CD4-positive, alpha-beta T cell treated with Interleukin-15 for 4 hours (primary cell): Measurements from ENCODE around the gene RDH16.

Experiments
- DNase-seq: peaks from one replicate; pipeline ENCODE4 v3.0.0-alpha.2; 2020; ENCODE audit warnings: low spot score

The RDH16 gene

DNA sequence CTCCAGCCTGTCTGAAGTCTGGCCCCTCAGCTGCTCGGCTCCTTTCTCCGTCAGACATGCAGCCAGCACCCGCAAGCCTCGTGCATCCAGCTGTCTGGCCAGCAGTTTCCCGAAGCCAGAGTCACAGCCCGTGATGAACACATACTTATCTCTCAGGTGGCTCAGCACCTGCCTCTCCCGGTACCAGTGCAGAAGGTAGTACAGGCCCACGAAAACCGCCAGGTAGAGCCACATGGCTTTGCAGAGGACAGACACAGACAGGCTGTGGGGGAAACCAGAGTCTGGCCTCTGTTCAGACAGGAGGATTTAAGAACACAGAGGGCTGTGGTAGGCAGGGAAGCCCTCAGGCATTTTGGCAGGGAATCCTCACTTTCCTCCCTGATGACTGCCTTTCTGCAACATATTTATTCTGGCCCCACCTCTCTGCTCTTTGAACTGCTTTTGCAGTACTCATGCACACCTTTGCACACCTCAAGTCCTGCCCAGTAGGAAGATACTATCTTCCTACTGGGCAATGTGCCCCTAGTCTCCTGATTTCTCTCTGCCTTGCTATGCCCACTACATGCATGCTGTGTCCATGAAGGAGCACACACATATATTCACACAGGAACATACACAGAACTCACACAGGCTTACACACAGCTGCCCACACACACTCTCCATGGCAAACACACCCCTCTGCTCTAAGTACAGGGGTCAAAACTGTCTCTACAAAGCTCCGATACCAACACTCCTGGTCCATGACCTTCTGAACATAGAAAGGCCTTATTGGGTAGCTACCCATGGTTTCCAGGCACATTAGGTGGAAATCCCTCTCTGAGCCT is at the start of gene RDH16:
RDH16 (minus strand) TSS at position 380 of the 824 bp plus-strand sequence; CDS start at position 234, 146 bp downstream.
- no peak for DNase-seq

GRCh38 chr12:57006809-57007475 is 49.5 kb upstream of the RDH16 start:
- peak; percentile 12 for DNase-seq

DNA sequence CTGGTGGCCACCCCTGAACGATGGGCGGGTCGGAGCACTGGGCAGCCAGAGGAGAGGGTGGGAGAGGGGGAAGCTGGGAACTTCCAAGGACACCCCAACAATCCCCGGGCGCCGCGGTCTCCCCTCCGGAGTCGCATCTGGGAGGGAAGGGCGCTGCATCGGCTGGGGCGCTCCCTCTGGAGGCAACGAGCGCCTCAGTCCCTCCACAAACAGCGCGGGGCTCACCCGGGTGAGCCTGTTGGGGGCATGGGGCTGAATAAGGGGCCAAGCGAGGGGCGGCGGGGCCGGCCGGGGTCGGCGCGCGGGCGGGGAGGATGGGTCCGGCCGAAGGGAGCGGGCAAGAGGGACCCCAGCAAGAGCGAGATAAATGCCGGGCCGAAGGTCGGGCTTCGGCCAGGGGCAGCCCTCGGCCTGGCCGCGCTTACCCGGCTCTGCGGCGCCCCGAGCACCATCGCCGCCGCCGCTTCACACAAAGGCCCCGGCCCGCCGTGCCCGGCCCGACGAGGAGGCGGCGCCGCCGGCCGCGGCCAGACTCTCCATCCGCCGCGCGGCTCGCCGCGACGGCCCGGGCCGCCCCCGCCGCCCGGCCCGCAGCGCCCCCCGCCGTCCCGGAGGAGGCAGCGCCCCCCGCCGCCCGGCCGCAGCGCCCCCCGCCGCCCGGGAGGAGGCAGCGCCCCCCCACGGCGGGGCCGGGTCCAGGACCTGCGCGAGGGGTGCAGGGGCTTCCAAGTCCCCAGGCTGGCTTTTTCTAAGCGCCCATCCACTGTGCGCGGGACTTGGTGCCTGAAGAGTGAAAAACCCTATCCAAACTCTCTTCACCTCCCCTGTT is 48.8 kb upstream of the RDH16 start, which contains the start of gene ZBTB39:
ZBTB39 (minus strand) TSS at position 567 of the 829 bp plus-strand sequence. CDS start 1,629 bp downstream, outside the sequence.
- peak; percentile 64 for DNase-seq

DNA sequence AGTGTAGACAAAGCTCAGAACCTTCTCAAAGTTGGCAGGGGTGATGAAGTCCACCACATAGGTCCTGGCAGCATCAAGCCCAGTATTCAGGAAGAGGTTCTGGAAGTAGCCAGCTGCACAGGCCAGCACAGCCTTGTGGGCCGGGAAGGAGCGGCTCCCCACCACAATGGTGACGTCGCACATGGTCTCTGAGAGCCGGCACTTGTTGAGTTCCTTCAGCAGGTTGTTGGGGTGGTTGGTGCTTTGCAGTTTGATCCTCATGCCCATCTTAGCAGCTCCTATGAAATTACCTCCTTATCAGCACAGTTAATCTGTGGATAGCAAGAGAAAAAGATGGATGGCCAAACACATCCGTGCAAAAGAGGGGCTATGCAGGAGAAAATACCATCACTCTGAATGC is 47.2 kb upstream of the RDH16 start:
- no peak for DNase-seq

- DNase-seq = no peak
Measured at GRCh38 chr12:57003395-57003794, 46.0 kb upstream of the RDH16 start.

DNA sequence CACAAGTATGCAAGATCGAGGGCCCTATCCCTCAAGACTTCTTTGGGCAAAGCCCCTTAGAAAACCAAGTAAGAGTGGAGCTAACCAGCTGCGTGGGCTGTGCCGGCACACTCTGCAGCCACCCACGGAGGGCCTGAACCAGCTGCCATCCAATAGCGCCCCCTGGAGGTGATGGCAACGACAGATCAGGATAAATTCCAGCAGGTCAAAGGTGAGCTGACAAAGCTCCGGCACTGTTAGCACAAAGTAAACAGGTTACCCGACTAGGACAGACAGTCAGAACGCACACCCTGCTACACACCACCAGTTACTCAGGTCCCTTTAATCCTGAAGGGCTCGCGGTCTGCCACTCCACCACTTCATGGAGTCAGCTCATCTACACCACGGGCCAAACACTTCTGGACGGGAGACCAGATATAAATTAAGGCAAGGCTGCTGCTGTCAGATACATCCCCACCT is 44.1 kb upstream of the RDH16 start:
- peak; percentile 73 for DNase-seq

DNA sequence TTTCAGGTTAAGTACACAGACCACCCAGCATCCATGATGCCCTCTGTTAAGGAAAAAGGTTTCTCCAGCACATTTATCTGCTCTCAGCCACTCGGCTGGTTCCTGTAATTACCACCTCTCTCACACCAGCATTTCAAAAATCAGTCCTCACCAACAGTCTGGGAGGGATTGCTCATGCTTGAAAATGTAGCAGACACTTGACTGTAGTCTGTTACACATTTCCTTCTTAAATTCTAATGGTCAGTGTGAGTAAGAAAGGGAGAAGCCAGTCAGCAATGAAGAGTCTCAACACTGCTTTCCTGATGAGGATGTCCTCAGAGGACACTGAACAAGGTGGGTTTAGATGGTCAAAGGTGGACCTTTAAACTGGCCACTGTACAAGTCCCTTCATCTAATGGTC is 43.0 kb upstream of the RDH16 start:
- no peak for DNase-seq

- DNase-seq = no peak
Measured at GRCh38 chr12:56999456-56999855, 42.0 kb upstream of the RDH16 start.

GRCh38 chr12:56998981-56999380 is 41.6 kb upstream of the RDH16 start:
- DNase-seq = no peak

DNA sequence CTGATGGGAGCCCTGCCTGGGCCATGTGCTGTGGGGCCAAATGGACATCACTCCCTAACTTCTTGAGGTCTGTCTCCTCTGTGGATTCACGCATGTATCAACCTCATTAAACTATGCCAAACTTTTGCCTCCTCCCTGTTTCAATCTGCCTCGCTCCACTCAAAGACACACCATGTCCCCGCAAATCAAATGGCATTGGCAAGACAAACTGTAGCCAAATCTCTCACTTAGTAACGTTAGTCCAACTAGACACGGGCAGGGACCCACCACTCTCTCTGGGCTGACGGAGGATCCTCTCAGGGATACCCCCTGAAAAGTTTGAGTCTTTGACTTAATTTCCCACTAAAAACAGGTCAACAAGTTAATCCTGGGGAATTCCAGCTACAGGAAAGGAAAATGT is 40.9 kb upstream of the RDH16 start:
- no peak for DNase-seq

GRCh38 chr12:56996793-56997545 is 39.6 kb upstream of the RDH16 start:
- DNase-seq = no peak

DNA sequence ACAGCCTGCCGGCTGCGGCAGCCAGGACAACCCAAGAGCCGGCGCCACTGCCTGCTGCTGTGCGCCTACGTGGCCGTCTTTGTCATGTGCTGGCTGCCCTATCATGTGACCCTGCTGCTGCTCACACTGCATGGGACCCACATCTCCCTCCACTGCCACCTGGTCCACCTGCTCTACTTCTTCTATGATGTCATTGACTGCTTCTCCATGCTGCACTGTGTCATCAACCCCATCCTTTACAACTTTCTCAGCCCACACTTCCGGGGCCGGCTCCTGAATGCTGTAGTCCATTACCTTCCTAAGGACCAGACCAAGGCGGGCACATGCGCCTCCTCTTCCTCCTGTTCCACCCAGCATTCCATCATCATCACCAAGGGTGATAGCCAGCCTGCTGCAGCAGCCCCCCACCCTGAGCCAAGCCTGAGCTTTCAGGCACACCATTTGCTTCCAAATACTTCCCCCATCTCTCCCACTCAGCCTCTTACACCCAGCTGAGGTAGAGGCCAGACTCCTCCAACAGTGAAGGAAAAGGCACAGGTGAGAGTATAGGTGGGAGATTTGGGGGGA is 38.6 kb upstream of the RDH16 start:
- no peak for DNase-seq

- no peak for DNase-seq
Measured at GRCh38 chr12:56995201-56995929, 38.0 kb upstream of the RDH16 start.

DNA sequence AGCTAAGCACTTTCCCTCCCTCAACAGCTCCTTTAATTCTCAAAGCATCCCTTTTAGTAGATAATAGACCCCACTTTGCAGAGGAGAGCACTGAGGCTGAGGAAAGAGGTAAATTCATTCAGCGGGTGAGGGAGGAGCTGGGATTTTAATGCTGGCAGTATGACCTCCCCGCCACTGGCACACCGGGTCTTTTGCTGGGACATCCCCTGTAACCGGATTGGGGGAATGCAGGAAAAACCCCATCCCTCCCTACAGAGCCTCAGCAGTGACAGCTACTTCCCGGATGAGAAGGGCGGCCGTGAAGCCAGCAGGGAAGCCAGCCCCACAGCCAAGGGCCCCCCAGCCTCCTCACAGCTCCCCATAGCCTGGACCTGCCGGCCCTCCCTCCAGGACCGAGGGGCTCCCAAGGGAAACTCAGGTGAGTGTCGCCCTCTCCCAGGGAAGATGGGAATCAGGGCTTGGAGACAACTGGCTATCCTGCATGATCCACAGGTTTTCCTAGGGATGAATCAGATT is 36.9 kb upstream of the RDH16 start:
- DNase-seq = no peak

DNA sequence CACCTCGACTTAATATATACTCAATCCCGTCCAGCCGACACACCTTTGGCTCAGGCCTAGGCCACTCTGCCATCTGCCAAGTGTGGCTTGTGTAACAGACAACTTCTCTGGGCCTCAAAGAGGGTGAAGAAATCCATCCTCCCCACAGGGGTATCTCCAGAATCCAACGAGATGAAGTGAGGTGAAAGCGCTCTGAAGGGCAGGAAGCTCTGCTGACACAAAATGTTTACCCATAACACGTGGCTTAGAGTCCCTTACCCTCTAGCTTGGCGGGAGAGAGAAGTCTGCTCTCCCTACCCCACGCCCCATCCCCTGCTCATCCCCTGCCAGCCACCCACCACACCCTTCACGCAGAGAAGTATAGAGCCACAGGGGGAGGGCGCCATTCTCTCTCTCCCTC is 35.9 kb upstream of the RDH16 start:
- DNase-seq = no peak

- no peak for DNase-seq
Measured at GRCh38 chr12:56991319-56992246, 34.2 kb upstream of the RDH16 start.

- DNase-seq = no peak
Measured at GRCh38 chr12:56990648-56991318, 33.4 kb upstream of the RDH16 start.

DNA sequence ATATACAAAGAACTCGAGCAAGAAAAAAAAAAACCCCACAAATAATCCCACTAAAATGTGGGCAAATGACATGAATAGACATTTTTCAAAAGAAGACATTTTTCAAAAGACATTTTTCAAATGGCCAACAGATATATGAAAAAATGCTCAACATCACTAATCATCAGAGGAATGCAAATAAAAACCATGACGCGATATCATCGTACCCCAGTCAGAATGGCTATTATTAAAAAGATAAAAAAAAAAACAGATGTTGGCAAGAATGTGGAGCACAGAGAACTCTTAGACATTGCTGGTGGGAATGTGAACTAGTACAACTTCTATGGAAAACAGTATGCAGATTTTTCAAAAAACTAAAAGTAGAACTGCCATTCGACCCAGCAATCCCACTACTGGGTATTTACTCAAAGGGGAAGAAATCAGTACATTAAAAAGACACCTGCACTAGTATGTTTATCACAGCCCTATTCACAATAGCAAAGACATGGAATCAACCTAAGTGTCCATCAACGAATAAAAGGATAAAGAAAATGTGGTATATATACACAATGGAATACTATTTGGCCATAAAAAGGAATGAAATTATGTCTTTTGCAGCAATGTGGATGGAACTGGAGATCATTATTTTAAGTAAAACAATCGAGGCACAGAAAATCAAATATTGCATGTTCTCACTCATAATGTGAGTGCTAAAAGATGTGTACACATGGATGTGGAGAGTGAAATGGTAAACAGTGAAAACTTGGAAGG is 32.6 kb upstream of the RDH16 start:
- no peak for DNase-seq
